GM10847 (cell line): ENCODE measurements around the gene CCDC33.

ENCODE experiments used
- POLR2A ChIP-seq: IDR thresholded peaks from 2 replicates; pipeline ENCODE4 v1.6.1; 2011; ENCODE audit not compliant: insufficient read length; ENCODE audit errors: extremely low read depth

CCDC33 gene

DNA sequence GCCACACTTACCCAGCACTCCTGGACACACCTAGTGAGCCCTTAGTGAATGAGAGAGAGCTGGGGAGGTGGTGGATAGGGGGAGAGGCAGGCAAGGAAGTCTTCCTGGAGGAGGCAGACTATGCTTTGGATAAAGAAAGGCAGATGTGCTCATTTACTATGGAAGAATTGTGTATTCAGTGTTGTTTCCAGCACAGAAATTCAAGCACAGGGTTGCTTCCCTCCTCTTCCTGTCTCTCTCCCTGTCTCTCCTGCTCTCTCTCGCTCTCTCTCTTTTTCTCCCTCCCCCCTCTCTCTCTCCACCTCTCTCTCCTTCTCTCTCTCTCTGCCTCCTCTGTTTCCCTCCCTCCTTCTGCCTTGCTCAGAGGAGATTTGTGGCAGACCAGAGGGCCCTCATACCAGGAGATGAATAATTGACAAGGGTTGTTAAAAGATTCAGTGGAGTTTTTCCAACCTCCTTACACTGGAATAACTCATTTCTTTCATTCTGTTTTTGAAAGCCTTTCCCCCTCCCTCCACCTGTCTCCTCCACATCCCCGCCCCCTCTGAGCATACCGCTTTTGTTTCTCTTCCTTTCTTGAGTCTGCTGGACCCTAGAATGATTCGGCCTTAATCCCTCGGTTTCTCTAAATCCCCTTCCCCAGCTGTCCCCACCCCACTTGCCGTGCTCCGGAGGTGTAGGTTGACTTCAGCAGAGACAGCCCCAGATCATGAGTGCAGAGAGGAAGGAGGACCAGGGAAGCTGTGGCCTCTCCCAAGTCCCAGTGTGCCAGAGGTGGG, 65.6 kb downstream of the CCDC33 start:
- TF ChIP-seq POLR2A = no peak

DNA sequence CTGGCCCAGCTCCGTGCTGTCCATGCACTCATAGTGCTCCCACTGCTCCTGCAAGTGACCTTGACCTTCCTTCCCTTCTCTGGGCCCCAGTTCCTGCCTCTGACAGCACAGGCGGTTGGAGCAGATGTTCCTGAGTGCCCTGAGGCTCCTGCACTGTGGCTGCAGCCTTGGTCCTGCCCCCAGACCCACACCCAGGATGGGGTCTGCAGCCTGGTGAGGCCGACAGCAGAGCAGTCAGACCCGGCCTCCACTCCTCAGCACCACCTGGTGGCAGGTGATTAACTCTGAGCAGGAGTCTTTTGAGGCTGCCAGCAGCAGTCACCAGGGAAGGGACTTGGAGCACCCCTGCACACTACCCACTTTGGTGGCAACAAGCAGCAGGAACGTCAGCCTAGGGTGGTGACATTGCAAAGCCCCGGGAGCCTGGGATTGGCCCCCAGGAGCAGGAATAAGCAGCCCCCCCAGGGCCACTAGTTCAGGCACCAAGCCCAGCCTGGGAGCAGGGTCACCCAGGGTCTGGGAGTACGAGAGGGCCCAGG, 66.8 kb downstream of the CCDC33 start:
- no peak for TF ChIP-seq POLR2A

DNA sequence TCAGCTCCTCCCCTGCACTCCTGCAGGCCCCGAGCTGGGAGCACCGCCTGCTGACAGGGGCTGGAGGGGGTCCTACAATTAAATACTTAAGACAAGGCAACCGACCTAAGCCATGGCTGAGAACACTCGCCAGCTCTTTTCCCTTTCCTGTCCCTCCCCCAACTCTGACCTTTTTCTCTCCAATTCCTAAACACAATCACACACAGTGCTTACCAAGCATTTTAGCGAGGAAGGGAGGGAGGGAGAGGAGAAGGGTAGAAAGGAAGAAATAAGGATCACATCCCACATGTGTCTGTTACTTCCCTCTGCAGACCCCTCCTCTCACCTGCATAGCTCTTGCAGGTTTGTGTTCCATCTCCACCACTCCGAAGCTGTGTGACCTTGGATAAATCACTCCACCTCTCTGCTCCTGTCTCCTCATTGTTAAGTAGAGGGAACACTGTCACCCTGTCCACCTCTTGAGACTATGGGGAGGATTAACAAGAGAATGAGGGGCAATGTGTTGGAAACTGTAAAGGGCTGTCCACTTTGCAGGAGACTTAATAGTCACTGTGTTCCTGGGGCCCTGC, 67.7 kb downstream of the CCDC33 start:
- TF ChIP-seq POLR2A = no peak

DNA sequence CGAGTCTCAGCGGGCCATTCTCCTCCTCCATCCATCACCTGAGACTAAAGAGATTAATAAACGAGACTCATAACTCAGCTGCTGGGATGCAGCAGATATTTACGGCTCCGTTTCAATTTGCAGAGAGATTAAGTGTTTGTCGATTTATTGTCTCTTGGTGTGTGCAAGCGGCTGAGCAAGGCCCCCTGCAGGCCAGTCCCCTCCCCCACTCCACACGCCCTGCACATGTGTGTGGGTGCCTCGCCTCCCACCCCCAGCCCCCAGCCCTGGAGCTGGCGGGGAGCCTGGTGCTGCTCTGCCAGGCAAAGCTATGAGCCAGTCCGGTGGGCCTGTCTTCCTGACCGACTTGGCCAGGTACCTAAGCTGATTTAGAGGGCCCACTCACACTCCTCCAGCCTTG, 68.3 kb downstream of the CCDC33 start:
- no peak for TF ChIP-seq POLR2A

DNA sequence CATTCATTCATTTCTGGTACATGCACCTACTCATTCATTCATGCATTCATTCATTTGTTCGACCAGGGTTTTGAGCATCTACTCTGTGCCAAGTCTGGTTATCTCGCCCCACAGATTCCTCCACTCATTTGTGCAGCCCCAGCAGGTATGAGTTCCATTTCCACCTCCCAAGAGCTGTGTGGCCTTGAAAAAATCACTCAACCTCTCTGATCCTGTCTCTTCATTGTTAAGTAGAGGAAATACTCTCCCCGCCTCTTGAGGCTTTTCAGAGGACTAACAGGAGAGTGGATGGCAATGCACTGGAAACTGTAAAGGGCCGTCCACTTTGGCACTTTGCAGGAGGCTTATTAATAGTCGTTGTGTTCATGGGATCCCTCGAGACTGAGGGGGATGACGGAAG, 69.6 kb downstream of the CCDC33 start:
- no peak for TF ChIP-seq POLR2A

DNA sequence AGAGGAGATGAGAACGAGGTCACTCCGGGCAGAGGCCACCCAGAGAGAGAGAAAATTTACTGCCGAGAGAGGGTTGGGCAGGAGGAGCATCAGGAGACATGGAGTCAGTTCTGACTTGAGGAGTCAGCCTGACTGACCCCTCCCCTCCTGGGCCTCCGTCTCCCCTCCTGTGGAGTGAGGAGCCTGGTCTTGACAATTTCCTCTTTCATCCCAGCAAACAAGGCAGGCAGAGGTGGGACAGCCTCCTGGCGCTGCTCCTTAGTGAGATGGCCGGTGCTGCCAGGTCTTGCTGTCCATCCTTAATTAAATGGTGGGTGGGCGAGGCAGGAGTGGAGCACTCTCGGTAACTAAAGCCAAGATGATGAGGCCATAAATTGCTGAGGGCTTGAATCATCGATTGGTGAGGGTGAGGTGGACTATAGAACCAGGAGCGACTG, 70.7 kb downstream of the CCDC33 start:
- no peak for TF ChIP-seq POLR2A

DNA sequence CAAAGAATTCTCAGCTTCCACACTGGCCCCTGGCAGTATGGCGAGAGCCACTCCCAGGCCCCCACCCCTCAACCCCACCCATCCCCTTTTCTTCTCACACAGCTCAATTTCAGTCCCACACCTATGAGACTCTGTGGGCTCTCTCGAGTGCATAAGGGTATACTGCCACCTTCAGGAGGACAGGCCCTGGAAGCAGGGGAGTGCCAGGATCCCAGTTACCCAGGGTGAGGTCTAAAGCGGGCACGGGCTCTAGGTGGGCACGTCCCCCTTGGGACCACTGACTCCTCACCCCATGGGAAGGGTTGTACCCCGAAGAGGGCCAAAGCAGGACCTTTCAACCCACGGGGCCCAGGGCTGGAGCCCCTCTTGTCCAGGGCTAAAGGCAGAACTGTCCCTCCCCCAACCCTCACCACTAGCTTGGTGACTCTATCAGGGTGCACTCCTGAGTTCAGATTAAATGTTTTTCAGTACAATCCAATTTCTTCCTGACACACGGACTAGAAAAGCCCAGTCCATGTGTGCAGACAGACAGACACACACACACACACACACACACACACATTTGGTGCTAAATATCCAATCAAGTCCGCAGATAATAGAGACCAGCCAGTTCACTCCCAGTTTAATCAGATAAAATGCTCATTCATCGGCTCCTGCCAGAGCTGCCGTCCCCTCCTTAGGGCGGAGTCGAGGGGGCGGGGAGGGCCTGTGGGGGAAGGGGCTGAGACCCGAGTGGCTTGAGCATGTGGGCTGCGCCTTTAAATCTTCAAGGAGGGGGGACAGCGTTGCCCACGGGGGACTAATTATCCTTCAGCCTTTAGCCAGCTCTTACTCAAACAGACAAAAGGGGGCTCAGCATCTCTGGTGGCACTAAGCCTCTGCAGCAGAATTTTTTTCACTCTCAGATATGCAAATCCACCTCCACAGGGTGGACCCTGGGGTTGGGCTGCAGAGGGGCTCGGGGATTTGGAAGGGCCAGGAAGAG, 72.0 kb downstream of the CCDC33 start:
- TF ChIP-seq POLR2A = no peak

DNA sequence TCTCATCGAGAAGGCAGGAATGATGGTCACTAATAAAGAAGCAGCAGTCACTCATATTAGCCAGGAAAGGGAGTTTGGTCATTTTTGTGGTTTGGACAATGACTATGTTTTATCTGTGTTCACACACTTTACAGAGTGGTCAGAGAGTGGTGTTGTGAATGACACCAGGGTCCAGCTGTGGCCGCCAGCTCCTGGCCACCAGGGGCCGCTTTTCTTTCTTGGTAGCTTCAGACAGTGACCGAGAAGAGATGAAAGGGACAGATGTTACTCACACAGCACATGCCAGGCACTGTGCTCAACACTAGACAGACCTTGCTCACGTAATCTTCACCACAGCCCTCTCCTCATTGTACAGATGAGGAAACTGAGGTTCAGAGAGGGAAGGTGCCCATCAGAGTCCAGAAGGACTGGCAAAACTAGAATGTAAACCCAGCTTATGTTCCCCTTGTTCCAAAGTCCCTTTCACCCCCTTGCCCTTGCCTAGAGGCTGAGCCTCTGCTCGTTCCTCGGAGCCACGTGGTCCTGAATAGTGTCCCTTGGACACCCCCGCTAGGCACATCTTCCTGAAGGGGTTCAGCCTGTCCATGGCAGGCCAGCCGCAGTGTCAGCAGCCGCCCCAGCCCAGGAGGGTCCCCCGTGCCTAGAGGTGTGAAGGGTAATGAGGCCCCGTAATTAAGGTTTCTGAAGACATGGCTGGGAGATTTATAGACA, 75.8 kb downstream of the CCDC33 start:
- TF ChIP-seq POLR2A = no peak

DNA sequence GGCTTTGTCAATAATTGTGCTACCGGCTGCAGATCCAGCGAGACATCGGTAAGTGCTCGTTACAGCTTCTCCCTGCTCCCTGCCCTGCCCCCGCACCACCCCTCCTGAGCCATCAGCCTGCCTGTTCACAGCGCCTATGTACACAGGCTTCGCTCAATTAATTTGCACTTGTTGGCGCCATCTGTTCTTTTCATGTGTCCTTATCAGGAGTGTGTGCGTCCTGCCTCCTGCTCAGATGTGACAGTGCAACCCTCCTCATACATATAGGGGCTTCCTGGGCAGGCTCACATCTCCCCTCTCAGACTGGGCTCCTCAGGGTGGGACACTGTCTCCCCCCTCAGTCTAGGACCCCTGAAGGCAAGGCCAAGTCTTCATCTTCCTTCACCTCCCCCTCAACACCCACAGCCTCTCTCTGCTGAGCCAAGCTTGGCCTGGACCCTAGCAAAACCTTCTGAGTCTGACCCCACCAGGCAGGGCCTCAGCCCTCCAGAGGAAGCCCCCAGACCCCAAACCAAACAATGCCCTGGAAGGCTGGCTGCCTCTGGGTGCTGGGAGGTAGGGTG, 76.4 kb downstream of the CCDC33 start:
- no peak for TF ChIP-seq POLR2A

DNA sequence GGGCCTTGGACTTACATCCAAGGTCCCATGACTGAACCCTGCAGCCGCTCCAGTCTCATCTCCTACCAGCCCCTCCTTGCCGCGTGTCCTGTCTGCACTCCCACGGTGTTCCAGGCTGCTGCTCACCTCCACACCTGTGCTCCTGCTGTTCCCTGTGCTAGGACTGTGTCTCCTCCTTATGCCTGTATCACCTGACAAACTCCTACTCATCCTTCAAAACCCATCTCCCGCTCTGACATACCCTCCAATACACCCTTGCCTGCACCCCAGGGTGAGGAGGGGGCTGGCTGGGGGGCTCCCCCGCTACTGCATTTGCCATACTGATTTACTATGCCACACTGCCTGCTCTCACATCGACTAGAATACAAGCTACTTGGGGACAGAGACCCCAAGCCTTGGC, 77.8 kb downstream of the CCDC33 start:
- no peak for TF ChIP-seq POLR2A

DNA sequence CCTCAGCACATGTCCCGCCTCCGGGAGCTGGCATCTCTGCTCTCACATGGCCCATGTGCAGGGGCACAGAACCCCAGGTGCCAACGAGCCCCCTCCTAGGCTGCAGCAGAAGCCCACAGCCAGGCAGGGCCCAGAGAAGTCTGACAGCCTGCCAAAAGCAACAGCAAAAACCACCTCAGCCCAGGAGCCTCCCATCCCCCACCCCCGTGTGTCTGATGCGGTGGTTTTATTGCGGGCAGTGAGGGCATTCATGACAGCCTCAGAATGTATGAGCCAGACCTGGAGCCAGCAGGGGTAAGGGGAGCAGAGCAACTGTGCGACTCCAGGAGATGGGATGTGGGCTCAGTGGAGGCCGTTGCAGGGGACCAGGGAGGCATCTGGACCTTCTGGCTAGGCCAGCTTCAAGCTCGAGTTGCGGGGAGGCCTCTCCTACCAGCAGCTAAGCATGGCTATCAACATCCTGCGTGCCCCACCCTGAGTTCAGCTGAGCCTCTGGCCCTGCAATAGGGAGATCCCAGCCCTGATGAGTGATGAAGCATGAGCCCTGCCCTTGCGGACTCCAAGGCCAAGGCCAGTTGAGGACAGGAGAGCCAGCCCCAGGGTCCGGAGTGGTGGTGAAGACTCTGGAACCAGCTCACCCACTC, 78.8 kb downstream of the CCDC33 start:
- TF ChIP-seq POLR2A = no peak

DNA sequence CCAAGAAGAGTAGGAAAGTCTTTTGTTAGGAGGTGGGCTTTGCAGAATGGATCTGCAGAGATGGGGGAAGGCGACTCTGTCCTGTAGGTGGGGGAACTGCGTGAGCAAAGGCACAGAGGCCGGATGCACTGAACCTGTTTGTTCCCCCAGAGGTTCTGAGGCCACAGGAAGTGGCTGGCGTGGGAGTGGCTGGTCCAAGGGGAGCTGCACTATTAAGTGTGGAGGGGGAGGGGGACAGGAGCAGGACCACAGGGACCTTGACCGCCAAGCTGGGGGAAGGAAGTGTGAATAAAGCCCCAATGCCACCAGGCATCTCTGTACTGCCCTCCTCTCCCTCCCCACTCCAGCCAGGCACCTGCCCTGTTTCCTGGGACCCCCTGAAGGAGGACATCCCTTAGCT, 79.5 kb downstream of the CCDC33 start:
- TF ChIP-seq POLR2A = no peak

DNA sequence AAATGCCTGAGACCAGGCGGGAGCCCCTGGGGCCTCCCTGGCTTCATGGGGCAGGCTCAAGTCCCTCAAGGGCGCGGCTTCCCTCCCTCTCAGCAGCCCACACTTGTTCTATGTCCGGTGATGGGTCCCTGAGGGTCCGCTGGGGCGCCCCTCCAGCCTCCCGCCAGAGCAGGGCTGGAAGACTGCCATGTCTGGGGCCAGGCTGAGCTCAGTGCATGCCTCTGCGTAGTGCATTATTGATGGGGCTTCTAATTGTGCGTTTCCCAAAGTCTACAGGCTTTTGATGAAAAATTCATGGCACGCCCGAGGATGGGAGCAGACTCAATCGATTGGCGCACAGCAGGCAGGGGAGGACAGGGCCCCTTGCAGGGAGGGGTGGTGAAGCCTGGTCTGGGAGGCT, 80.0 kb downstream of the CCDC33 start:
- no peak for TF ChIP-seq POLR2A

DNA sequence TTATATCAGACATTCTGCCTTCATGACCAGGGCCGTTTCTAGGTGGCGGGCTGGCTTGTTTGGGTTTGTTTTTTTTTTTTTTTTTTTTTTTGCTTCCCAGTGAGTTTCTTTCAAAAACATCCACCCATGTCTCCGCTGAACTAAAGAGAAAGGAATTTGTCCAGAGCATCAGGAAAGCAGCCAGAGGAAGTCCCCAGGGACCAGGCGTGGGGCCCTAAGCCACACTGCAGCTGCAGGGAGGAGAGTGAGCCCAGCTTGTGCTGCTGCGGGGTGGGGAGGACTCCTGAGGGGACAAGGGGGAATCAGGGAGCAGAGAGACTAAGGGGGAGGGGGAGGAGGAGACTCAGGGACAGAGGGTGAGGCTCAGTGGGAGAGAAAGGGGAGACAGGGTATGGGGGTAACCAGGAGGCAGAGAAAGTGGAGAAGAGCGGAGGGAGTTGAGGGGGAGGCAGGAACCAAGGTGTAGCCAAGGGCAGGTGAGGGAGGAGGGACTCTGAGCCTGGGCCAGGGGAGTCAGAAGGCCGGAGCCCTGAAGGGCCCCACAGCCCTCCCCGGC, 81.8 kb downstream of the CCDC33 start:
- TF ChIP-seq POLR2A = no peak
